ENCODE data around the gene KCNMA1. TPM values are rescaled to one million over a fixed set of nuclear protein-coding genes. Genes with fewer than 3 reads are reported as not detected.

Gene KCNMA1
- total RNA-seq, 2 donors from 2014 or later: 29.1 to 37.9 TPM

- WGBS: 8% methylated on average over 5 of the region's 5 CpGs
- H3K27me3 ChIP-seq (replicated peaks; ENCODE audit: insufficient read depth): no peaks in the 10 kb centered on the region
- no peaks in the 10 kb centered on the region for H3K36me3 ChIP-seq
- TF ChIP-seq POLR2A (IDR thresholded peaks at IDR 0.05) (no peak), POLR2AphosphoS5 (IDR thresholded peaks at IDR 0.05) (peak; percentile 90)
- TF ChIP-seq, protein P1, sequence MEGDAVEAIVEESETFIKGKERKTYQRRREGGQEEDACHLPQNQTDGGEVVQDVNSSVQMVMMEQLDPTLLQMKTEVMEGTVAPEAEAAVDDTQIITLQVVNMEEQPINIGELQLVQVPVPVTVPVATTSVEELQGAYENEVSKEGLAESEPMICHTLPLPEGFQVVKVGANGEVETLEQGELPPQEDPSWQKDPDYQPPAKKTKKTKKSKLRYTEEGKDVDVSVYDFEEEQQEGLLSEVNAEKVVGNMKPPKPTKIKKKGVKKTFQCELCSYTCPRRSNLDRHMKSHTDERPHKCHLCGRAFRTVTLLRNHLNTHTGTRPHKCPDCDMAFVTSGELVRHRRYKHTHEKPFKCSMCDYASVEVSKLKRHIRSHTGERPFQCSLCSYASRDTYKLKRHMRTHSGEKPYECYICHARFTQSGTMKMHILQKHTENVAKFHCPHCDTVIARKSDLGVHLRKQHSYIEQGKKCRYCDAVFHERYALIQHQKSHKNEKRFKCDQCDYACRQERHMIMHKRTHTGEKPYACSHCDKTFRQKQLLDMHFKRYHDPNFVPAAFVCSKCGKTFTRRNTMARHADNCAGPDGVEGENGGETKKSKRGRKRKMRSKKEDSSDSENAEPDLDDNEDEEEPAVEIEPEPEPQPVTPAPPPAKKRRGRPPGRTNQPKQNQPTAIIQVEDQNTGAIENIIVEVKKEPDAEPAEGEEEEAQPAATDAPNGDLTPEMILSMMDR (IDR thresholded peaks at IDR 0.05): no peak
- no peak overlapping the region for H3K4me3 ChIP-seq
- intact Hi-C loops (cut with DNase I): loop anchor here (5.0 kb wide), 2 partner anchors 33 to 47 kb away; no protein-coding TSS in a partner anchor
- DNase-seq (ENCODE audit: low spot score): peak; percentile 12
- peak overlapping the region; percentile 34 to 77 for H3K27ac ChIP-seq
- H3K4me1 ChIP-seq (replicated peaks): no peaks in the 10 kb centered on the region
- no peaks in the 10 kb centered on the region for H3K9me3 ChIP-seq
Measured at GRCh38 chr10:77240041-77240652, 397.5 kb downstream of the KCNMA1 start.

DNA sequence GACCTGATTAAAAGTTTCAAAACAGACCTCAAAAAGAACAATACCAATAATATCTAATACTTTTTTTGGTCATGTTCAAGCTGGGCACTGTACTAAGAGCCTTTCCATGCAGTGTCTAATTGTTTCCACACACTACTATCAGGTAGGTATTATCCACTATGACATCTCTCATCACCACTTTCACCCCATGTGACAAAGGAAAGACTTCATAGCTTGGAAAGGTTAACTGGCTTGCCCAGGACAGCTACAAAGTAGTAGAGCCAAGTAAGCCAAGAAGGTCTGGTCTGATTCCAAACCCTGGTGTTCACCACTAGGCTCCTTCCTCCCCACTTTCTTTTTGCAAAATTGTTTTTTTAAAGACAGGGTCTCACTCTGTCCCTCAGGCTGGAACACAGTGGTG lies 400.5 kb downstream of the KCNMA1 start:
- intact Hi-C loops (cut with DNase I): no loop called here
- Histone ChIP-seq H3K9me3 (no peaks in the 10 kb centered on the region), H3K4me3 (no peak overlapping the region), H3K27ac (peak overlapping the region; percentile 12 to 44), H3K4me1 (replicated peaks) (no peaks in the 10 kb centered on the region), H3K36me3 (no peaks in the 10 kb centered on the region), H3K27me3 (replicated peaks; ENCODE audit: insufficient read depth) (no peaks in the 10 kb centered on the region)
- TF ChIP-seq POLR2A (IDR thresholded peaks at IDR 0.05) (no peak), POLR2AphosphoS5 (IDR thresholded peaks at IDR 0.05) (no peak)
- TF ChIP-seq, protein P1 (IDR thresholded peaks at IDR 0.05): no peak
- DNase-seq (ENCODE audit: low spot score): no peak

DNA sequence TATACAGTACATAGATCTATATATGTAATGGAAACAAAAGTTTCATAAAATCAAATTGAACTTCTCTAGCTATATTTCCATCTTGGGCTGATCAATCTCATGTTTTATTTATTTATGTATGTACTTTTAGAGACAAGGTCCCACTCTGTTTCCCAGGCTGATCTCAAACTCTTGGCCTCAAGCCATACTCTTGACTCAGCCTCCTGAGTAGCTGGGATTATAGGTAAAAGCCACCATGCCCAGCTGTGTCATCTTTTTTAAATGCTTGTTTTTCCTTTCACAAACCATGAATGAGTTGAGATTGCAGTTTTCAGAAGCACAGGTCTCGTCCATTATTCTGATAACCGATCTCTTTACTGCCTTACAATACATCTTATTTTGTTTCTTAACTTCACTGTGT lies 400.9 kb downstream of the KCNMA1 start:
- Histone ChIP-seq H3K9me3 (no peaks in the 10 kb centered on the region), H3K27me3 (replicated peaks; ENCODE audit: insufficient read depth) (no peaks in the 10 kb centered on the region), H3K4me3 (no peak overlapping the region), H3K36me3 (no peaks in the 10 kb centered on the region), H3K4me1 (replicated peaks) (no peaks in the 10 kb centered on the region), H3K27ac (peak overlapping the region; percentile 12 to 44)
- TF ChIP-seq POLR2A (IDR thresholded peaks at IDR 0.05) (no peak), POLR2AphosphoS5 (IDR thresholded peaks at IDR 0.05) (no peak)
- TF ChIP-seq, protein P1 (IDR thresholded peaks at IDR 0.05): no peak
- DNase-seq (ENCODE audit: low spot score): no peak
- 67% methylated on average over 2 of the region's 2 CpGs for WGBS
- intact Hi-C loops (cut with DNase I): no loop called here

DNA sequence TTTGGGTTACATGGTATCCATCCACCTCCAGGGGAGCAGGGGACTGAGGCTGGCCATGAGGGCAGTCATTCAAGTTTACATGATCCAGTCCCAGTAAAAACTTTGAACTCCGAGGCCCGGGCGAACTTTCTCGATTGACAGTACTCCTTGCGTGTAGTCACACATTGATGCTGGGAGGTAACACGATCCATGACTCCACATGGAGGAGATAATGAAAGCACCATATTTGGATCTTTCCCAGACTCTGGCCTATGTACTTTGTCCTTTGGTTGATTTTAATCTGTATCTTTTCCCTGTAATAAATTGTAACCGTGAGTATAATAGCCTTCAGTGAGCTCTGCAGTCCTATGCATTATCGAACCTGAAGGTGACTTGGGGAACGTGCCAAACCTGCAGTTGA lies 401.6 kb downstream of the KCNMA1 start:
- Histone ChIP-seq H3K36me3 (no peaks in the 10 kb centered on the region), H3K9me3 (no peaks in the 10 kb centered on the region), H3K4me3 (no peak overlapping the region), H3K4me1 (replicated peaks) (no peaks in the 10 kb centered on the region), H3K27me3 (replicated peaks; ENCODE audit: insufficient read depth) (no peaks in the 10 kb centered on the region), H3K27ac (peak overlapping the region in 1 of 2 donors; percentile 44)
- intact Hi-C loops (cut with DNase I): no loop called here
- 87% methylated on average over 9 of the region's 9 CpGs for WGBS
- no peak for DNase-seq (ENCODE audit: low spot score)
- TF ChIP-seq POLR2AphosphoS5 (IDR thresholded peaks at IDR 0.05): no peak
- no peak for TF ChIP-seq POLR2A (IDR thresholded peaks at IDR 0.05)
- TF ChIP-seq, protein P1 (IDR thresholded peaks at IDR 0.05): no peak

- no peak overlapping the region for H3K4me3 ChIP-seq
- no peaks in the 10 kb centered on the region for H3K36me3 ChIP-seq
- no peak for DNase-seq (ENCODE audit: low spot score)
- WGBS: 44% methylated on average over 1 of the region's 1 CpG
- no peaks in the 10 kb centered on the region for H3K4me1 ChIP-seq (replicated peaks)
- no peak overlapping the region for H3K27ac ChIP-seq
- H3K9me3 ChIP-seq: no peaks in the 10 kb centered on the region
- no peak for TF ChIP-seq POLR2A (IDR thresholded peaks at IDR 0.05)
- no peak for TF ChIP-seq POLR2AphosphoS5 (IDR thresholded peaks at IDR 0.05)
- H3K27me3 ChIP-seq (replicated peaks; ENCODE audit: insufficient read depth): no peaks in the 10 kb centered on the region
- intact Hi-C loops (cut with DNase I): no loop called here
Measured at GRCh38 chr10:77234599-77234998, 403.0 kb downstream of the KCNMA1 start.
